ENCODE results near the gene COMMD4.

COMMD4 gene

DNA sequence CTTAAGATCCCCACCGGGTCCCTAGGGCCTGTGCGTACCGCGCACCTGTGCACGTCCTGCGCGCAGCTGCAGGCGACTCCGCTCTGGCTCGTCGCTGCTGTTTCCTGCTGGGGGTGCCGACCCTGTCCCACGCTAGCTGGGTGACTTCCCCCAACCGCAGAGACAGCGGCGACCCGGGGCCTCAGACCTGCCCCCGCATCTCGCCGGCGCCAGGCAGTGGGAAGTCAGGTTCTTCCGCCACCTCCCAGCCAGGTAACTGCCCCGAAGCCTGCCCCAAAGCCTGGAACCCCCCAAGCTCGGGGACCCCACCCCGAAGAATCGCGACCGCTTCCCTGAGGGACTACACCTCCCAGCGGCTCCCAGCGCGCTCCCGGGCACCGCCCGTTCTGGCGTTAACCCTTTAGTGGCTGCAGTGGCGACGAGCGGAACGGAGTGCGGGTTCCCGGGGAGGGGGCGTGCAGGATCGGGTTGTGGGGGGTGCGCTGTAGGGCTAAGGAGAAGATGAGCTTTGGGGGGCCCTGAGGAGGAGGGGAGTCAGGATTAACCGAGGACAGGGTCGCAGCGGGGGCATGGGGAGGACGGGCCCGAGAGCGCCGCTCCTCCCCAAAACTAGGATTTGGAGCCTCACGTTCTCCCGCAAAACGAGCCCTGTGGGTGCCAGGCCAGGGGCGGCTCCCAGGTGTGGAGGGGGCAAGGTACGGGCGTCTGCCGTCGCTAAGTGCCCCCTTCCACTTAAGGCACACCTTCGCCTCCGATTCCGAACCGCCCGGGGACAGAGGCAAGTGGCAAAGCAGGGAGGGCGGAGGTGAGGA is 11.6 kb downstream of the COMMD4 start:
- no peak overlapping the region for H4K91ac ChIP-seq (ENCODE audit: low read depth, low read length, poor library complexity)
- no peak for DNase-seq (ENCODE audit: low spot score)
- peaks cover 0 to 23% (median 0%) of the 10 kb centered on the region in 3 experiments for H3K27me3 ChIP-seq (ENCODE audit: control insufficient read depth in 3 of 3, insufficient read depth in 3 of 3, low read depth in 1 of 3, low read length in 3 of 3)
- peak overlapping the region; percentile 93 for H3K9ac ChIP-seq (ENCODE audit: low read depth, low read length, poor library complexity)
- no peak overlapping the region for H2BK12ac ChIP-seq (ENCODE audit: low read length)
- H3K23ac ChIP-seq (ENCODE audit: low read depth, low read length, poor library complexity): peak overlapping the region; percentile 15
- H3K4me1 ChIP-seq (ENCODE audit: control insufficient read depth in 2 of 2, insufficient read depth in 1 of 2, low read depth in 1 of 2, low read length in 2 of 2): peaks cover 3 to 6% of the 10 kb centered on the region in 2 donors
- peak overlapping the region; percentile 33 for H2BK15ac ChIP-seq (ENCODE audit: low read length)
- H3K14ac ChIP-seq (ENCODE audit: low read length): peak overlapping the region; percentile 94
- H2AK5ac ChIP-seq (ENCODE audit: low read depth, low read length): peak overlapping the region; percentile 97
- no peak overlapping the region for H3K27ac ChIP-seq (replicated peaks; ENCODE audit: low read length)
- peak overlapping the region; percentile 91 for H2BK120ac ChIP-seq (ENCODE audit: low read depth, low read length)
- peak overlapping the region; percentile 75 to 86 for H3K4me3 ChIP-seq (ENCODE audit: low read length in 2 of 2)
- H3K18ac ChIP-seq (ENCODE audit: low read length): peak overlapping the region; percentile 97
- no CpG with 5 or more reads among the region's 65 CpGs for WGBS, 2 donors (ENCODE audit: extremely low coverage in 2 of 2, insufficient read length in 2 of 2, insufficient replicate concordance in 1 of 2)
- H3K4me2 ChIP-seq (ENCODE audit: insufficient read depth, low read length, poor library complexity, severe bottlenecking): peak overlapping the region; percentile 97
- H2AFZ ChIP-seq (ENCODE audit: low read length): peak overlapping the region; percentile 99
- H3K79me1 ChIP-seq (ENCODE audit: low read depth, low read length): peaks cover 3% of the 10 kb centered on the region
- peaks cover 0 to 3% of the 10 kb centered on the region in 2 donors for H3K9me3 ChIP-seq (replicated peaks in 1 of 2; ENCODE audit: control insufficient read depth in 2 of 2, insufficient read depth in 1 of 2, low read depth in 1 of 2, low read length in 2 of 2)
- no peak overlapping the region for H4K8ac ChIP-seq (ENCODE audit: low read depth, low read length)
- no peak overlapping the region for H2BK5ac ChIP-seq (ENCODE audit: low read length)
- H3K4ac ChIP-seq (ENCODE audit: low read length): no peak overlapping the region
- peaks cover 0 to 2% of the 10 kb centered on the region in 2 donors for H3K36me3 ChIP-seq (replicated peaks in 1 of 2; ENCODE audit: control insufficient read depth in 2 of 2, insufficient read depth in 2 of 2, low read length in 2 of 2)

DNA sequence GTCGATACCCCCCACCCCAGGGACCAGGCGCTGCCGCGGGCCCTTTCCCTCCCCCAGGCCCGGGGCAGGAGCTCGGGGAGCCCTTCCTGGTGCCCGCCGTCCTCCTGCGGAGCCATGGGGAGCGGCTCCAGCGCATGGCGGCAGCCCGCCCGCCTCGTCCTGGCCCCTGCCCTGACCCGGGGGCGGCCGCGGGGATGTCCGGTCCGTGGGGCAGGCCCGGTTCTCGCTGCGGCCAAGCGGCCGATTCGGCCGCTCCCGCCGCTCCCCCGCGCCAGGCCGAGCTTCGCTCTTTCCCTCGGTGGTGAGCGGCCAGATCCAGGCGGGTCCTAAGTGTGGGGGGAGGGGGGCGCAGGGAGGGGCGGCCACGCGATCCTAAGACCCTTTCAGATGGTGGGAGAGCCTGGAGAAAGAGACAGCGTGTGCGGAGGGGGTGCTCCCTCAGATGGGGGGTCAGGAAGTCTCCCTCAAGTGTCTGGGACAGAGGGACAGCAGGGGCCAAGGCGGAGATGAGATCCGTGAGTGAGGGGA is 12.2 kb downstream of the COMMD4 start:
- H3K27me3 ChIP-seq (ENCODE audit: control insufficient read depth in 3 of 3, insufficient read depth in 3 of 3, low read depth in 1 of 3, low read length in 3 of 3): peaks cover 0 to 23% (median 0%) of the 10 kb centered on the region in 3 experiments
- no CpG with 5 or more reads among the region's 45 CpGs for WGBS, 2 donors (ENCODE audit: extremely low coverage in 2 of 2, insufficient read length in 2 of 2, insufficient replicate concordance in 1 of 2)

DNA sequence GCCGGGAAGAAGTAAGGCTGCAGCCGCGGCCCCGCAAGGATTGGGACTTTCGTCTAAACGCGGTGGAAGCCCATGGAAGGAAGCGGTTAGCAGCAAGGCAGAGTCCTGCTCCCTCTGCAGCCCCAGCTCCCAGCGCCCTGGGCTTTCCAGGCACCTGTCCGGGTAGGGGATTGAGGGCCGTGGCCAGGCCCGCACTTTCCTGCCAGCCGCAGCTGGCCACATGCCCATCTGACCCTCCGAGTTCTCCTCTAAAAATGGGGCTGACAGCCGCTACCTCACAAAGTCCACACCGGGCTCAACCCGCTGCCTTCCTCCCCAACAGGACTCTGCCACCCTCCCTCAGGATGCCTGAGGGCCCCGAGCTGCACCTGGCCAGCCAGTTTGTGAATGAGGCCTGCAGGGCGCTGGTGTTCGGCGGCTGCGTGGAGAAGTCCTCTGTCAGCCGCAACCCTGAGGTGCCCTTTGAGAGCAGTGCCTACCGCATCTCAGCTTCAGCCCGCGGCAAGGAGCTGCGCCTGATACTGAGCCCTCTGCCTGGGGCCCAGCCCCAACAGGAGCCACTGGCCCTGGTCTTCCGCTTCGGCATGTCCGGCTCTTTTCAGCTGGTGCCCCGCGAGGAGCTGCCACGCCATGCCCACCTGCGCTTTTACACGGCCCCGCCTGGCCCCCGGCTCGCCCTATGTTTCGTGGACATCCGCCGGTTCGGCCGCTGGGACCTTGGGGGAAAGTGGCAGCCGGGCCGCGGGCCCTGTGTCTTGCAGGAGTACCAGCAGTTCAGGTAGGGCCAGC is 12.9 kb downstream of the COMMD4 start:
- peak overlapping the region; percentile 82 for H3K14ac ChIP-seq (ENCODE audit: low read length)
- peaks cover 3% of the 10 kb centered on the region for H3K79me1 ChIP-seq (ENCODE audit: low read depth, low read length)
- peaks cover under 1 to 4% of the 10 kb centered on the region in 2 donors for H3K36me3 ChIP-seq (replicated peaks in 1 of 2; ENCODE audit: control insufficient read depth in 2 of 2, insufficient read depth in 2 of 2, low read length in 2 of 2)
- peaks cover 0 to 23% (median 0%) of the 10 kb centered on the region in 3 experiments for H3K27me3 ChIP-seq (ENCODE audit: control insufficient read depth in 3 of 3, insufficient read depth in 3 of 3, low read depth in 1 of 3, low read length in 3 of 3)
- H3K4me2 ChIP-seq (ENCODE audit: insufficient read depth, low read length, poor library complexity, severe bottlenecking): peak overlapping the region; percentile 97
- peak overlapping the region; percentile 75 to 86 for H3K4me3 ChIP-seq (ENCODE audit: low read length in 2 of 2)
- peak overlapping the region; percentile 92 for H2AK5ac ChIP-seq (ENCODE audit: low read depth, low read length)
- no CpG with 5 or more reads among the region's 46 CpGs for WGBS, 2 donors (ENCODE audit: extremely low coverage in 2 of 2, insufficient read length in 2 of 2, insufficient replicate concordance in 1 of 2)
- H2AFZ ChIP-seq (ENCODE audit: low read length): peak overlapping the region; percentile 99
- H2BK5ac ChIP-seq (ENCODE audit: low read length): peak overlapping the region; percentile 75
- peak overlapping the region; percentile 97 for H3K18ac ChIP-seq (ENCODE audit: low read length)
- no peak overlapping the region for H3K27ac ChIP-seq (replicated peaks; ENCODE audit: low read length)
- peak overlapping the region; percentile 93 for H3K9ac ChIP-seq (ENCODE audit: low read depth, low read length, poor library complexity)
- no peak for DNase-seq (ENCODE audit: low spot score)
- H3K4ac ChIP-seq (ENCODE audit: low read length): peak overlapping the region; percentile 53
- no peak overlapping the region for H4K91ac ChIP-seq (ENCODE audit: low read depth, low read length, poor library complexity)
- H3K9me3 ChIP-seq (replicated peaks in 1 of 2; ENCODE audit: control insufficient read depth in 2 of 2, insufficient read depth in 1 of 2, low read depth in 1 of 2, low read length in 2 of 2): peaks cover 0 to 3% of the 10 kb centered on the region in 2 donors
- peak overlapping the region; percentile 15 for H3K23ac ChIP-seq (ENCODE audit: low read depth, low read length, poor library complexity)
- peak overlapping the region; percentile 54 for H2BK120ac ChIP-seq (ENCODE audit: low read depth, low read length)
- no peak overlapping the region for H2BK12ac ChIP-seq (ENCODE audit: low read length)
- peak overlapping the region; percentile 37 for H2BK15ac ChIP-seq (ENCODE audit: low read length)
- H4K8ac ChIP-seq (ENCODE audit: low read depth, low read length): no peak overlapping the region
- H3K4me1 ChIP-seq (ENCODE audit: control insufficient read depth in 2 of 2, insufficient read depth in 1 of 2, low read depth in 1 of 2, low read length in 2 of 2): peaks cover 3 to 6% of the 10 kb centered on the region in 2 donors

More for the DNA sequence above, 12.2 kb downstream of the COMMD4 start:
- Histone ChIP-seq H3K9me3 (replicated peaks in 1 of 2; ENCODE audit: control insufficient read depth in 2 of 2, insufficient read depth in 1 of 2, low read depth in 1 of 2, low read length in 2 of 2) (peaks cover 0 to 3% of the 10 kb centered on the region in 2 donors), H2AFZ (ENCODE audit: low read length) (peak overlapping the region; percentile 99), H3K4me3 (ENCODE audit: low read length in 2 of 2) (peak overlapping the region; percentile 75 to 86), H3K23ac (ENCODE audit: low read depth, low read length, poor library complexity) (peak overlapping the region; percentile 15), H3K79me1 (ENCODE audit: low read depth, low read length) (peaks cover 3% of the 10 kb centered on the region), H2BK12ac (ENCODE audit: low read length) (no peak overlapping the region), H3K4me1 (ENCODE audit: control insufficient read depth in 2 of 2, insufficient read depth in 1 of 2, low read depth in 1 of 2, low read length in 2 of 2) (peaks cover 3 to 6% of the 10 kb centered on the region in 2 donors), H3K14ac (ENCODE audit: low read length) (peak overlapping the region; percentile 94), H2BK120ac (ENCODE audit: low read depth, low read length) (peak overlapping the region; percentile 91), H3K9ac (ENCODE audit: low read depth, low read length, poor library complexity) (peak overlapping the region; percentile 93), H4K8ac (ENCODE audit: low read depth, low read length) (no peak overlapping the region), H3K27ac (replicated peaks; ENCODE audit: low read length) (no peak overlapping the region), H3K4ac (ENCODE audit: low read length) (no peak overlapping the region), H4K91ac (ENCODE audit: low read depth, low read length, poor library complexity) (no peak overlapping the region), H2BK5ac (ENCODE audit: low read length) (peak overlapping the region; percentile 75), H3K4me2 (ENCODE audit: insufficient read depth, low read length, poor library complexity, severe bottlenecking) (peak overlapping the region; percentile 97), H2BK15ac (ENCODE audit: low read length) (peak overlapping the region; percentile 33), H3K36me3 (replicated peaks in 1 of 2; ENCODE audit: control insufficient read depth in 2 of 2, insufficient read depth in 2 of 2, low read length in 2 of 2) (peaks cover 0 to 4% of the 10 kb centered on the region in 2 donors), H2AK5ac (ENCODE audit: low read depth, low read length) (peak overlapping the region; percentile 97), H3K18ac (ENCODE audit: low read length) (peak overlapping the region; percentile 97)
- DNase-seq (ENCODE audit: low spot score): no peak
